Measurements from ENCODE around the gene PRIM1. TPM values are rescaled to one million over a fixed set of nuclear protein-coding genes. Genes with fewer than 3 reads are reported as not detected.

PRIM1 gene
- total RNA-seq, 1 donor = 10.8 TPM

- no peak for TF ChIP-seq CTCF (IDR thresholded peaks at IDR 0.05; ENCODE audit: insufficient read depth, low read depth, low read length)
- peak overlapping the region; percentile 100 for H3K4me3 ChIP-seq (ENCODE audit: low read depth, low read length)
These were observed 29.3 kb downstream of the PRIM1 start for GRCh38 chr12:56722832-56723231.

GRCh38 chr12:56721721-56722120, 30.4 kb downstream of the PRIM1 start:
- DNase-seq (ENCODE audit: low read depth) = no peak
- H3K4me3 ChIP-seq (ENCODE audit: low read depth, low read length) = peak overlapping the region; percentile 29
- TF ChIP-seq CTCF (IDR thresholded peaks at IDR 0.05; ENCODE audit: insufficient read depth, low read depth, low read length) = no peak

More at GRCh38 chr12:56722832-56723231, 29.3 kb downstream of the PRIM1 start:
- no peak for DNase-seq (ENCODE audit: low read depth)

GRCh38 chr12:56721216-56721615, 30.9 kb downstream of the PRIM1 start:
- no peak for TF ChIP-seq CTCF (IDR thresholded peaks at IDR 0.05; ENCODE audit: insufficient read depth, low read depth, low read length)
- peak overlapping the region; percentile 18 for H3K4me3 ChIP-seq (ENCODE audit: low read depth, low read length)
- no peak for DNase-seq (ENCODE audit: low read depth)

- no peak for TF ChIP-seq CTCF (IDR thresholded peaks at IDR 0.05; ENCODE audit: insufficient read depth, low read depth, low read length)
- no peak overlapping the region for H3K4me3 ChIP-seq (ENCODE audit: low read depth, low read length)
- DNase-seq (ENCODE audit: low read depth) = no peak
These were observed 31.4 kb downstream of the PRIM1 start for GRCh38 chr12:56720731-56721151.

GRCh38 chr12:56719056-56719455, 33.1 kb downstream of the PRIM1 start:
- no peak for TF ChIP-seq CTCF (IDR thresholded peaks at IDR 0.05; ENCODE audit: insufficient read depth, low read depth, low read length)
- H3K4me3 ChIP-seq (ENCODE audit: low read depth, low read length) = no peak overlapping the region
- DNase-seq (ENCODE audit: low read depth) = no peak

GRCh38 chr12:56718636-56719035, 33.5 kb downstream of the PRIM1 start:
- H3K4me3 ChIP-seq (ENCODE audit: low read depth, low read length) = no peak overlapping the region
- DNase-seq (ENCODE audit: low read depth) = no peak
- TF ChIP-seq CTCF (IDR thresholded peaks at IDR 0.05; ENCODE audit: insufficient read depth, low read depth, low read length) = no peak

GRCh38 chr12:56718149-56718548, 34.0 kb downstream of the PRIM1 start:
- no peak overlapping the region for H3K4me3 ChIP-seq (ENCODE audit: low read depth, low read length)
- DNase-seq (ENCODE audit: low read depth) = no peak
- TF ChIP-seq CTCF (IDR thresholded peaks at IDR 0.05; ENCODE audit: insufficient read depth, low read depth, low read length) = no peak
